HT-29 (cell line): Measurements from ENCODE around the gene CARD9. TPM values are rescaled to one million over a fixed set of nuclear protein-coding genes. Genes with fewer than 3 reads are reported as not detected.
"Not testable (repeated sequence)": the region's sequence is repeated elsewhere in the genome, so short reads cannot be mapped to it uniquely, and the experiment has no call there.

Experiments used
- DNase-seq: peaks from one replicate; pipeline ENCODE4 v3.0.0-alpha.2; 2015; ENCODE audit warnings: low spot score
- total RNA-seq: library from RNA; depleted of rRNA; stranded (reverse); fragments of >200 nt; shearing (Covaris generic); gene quantifications from 2 replicates; pipeline ENCODE4 v1.2.3, GENCODE V29; 2014; rRNA removed

Gene CARD9
- total RNA-seq, 1 experiment from 2014 or later = 98.9 TPM

DNA sequence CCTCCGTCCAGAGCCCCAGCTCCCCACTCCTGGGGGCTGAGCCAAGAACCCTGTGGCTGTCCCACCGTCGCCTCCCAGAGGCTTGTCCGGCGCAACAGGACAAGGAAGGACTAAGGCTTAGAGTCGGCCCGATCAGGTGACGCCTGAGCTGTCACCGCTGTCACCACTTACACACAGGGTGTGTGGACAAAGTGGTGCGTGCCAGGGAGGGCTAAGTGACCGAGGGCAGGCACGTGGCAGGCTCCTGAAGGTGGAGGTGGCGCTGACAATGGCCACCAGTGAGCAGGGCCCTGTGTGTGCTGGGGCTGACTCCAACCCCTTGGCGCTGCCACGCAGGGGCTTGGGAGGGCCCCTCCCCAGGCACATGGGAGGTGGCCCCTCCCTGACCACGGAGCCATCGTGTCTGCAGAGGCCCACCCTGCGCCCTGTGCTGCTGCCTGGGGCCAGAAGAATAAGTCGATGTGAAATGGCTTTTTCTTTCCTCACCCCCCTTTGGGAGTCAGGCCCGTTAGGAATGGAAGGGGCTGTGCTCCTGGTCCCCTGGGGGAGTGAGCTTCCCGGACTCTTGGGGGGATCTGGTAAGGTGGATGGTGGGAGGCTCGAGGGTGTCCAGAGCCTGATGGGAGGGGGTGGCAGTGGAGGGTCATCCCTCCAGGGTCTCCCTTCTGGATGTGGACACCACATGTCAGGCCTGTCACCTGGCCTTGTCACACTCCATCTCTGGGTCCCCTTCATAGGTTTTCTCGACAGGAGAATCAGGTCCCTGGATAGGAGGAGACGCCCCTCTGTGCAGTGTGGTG, 48.8 kb downstream of the CARD9 start:
- DNase-seq = no peak

DNA sequence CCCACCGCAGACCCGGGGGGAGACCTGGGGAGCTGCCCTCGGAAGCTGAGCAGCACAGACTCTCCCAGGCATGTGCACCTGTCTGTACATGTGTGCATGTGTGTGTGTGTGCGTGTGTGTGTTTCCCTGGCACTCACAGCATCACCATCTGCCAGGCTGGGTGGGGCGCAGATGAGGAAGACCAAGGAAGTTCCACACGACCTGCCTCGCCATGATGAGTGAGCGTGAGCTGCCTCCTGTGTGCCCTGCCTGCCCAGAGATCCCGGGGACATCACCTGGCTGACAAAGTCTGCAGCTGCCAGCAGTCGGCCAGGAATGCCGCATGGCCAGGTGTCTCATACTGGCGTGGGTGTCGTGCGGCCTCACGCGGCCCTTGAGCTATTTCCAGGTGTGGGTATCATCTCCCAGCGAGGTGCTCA, 50.1 kb downstream of the CARD9 start:
- DNase-seq = no peak

GRCh38 chr9:136322756-136323330, 50.6 kb downstream of the CARD9 start:
- DNase-seq = no peak

DNA sequence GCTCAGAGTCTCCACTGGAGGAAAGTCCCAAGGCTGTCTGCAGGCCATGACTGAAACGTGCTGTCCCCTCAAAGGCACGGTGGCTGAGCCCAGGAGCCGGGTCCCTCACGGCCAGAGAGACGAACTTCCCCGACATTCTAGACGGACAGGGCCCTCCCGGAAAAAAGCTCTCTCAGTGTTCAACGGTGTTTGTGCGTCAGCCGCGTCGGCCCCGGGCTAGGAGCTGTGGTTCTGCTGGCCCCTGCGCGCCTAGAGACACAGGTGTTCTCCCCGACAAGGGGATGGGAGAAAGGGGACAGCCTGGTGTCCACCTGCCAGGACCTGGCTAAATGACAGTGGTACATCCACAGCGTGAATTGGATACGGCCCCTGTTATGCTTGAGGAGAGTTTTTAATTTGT, 51.9 kb downstream of the CARD9 start:
- DNase-seq = no peak

DNA sequence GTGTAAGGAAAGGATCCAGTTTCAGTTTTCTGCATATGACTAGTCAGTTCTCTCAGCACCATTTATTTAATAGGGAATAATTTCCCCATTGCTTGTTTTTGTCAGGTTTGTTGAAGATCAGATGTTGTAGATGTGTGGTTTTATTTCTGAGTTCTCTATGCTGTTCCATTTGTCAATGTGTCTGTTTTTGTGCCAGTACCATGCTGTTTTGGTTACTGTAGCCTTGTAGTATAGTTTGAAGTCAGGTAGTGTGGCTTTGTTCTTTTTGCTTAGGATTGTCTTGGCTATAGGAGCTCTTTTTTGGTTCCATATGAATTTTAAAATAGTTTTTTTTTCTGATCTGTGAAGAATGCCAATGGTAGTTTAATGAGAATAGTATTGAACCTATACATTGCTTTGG, 52.5 kb downstream of the CARD9 start:
- not testable (repeated sequence) for DNase-seq

- not testable (repeated sequence) for DNase-seq
These were observed 53.5 kb downstream of the CARD9 start for GRCh38 chr9:136319955-136320354.

DNA sequence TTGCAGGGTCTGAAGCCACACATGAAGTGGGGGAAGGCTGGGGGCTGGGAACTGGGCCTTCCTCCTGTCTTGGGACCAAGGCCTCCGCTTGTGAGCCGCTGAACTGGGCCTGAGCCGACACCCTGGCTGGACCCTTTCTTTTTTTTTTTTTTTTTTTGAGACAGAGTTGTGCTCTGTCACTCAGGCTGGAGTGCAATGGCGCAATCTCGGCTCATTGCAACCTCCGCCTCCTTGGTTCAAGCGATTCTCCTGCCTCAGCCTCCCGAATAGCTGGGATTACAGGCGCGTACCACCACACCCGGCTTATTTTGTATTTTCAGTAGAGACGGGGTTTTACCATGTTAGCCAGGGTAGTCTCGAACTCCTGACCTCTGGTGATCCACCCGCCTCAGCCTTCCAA, 54.2 kb downstream of the CARD9 start:
- DNase-seq = not testable (repeated sequence)

DNA sequence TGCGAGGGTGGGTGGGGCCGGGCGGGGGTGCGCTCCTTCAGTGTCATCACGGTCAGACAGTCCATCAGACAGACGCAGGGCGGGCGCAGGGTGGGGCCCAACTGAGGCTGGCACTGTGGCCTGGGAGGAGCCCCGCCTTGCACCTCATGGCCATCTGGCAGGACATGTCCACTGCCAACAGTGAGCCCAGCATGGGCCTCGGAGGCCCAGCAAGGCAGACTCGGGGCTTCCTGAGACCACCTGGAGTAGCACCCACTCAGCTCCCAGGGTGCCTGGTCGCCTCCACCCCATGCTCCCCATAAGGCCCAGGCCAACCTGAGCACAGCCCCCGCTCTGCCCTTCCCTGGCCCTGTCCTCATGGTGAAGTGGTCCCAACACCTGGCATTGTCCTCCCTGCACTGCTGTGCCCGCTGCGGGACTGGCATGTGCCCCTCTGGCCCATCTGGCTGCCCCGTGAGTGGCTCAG, 54.7 kb downstream of the CARD9 start:
- DNase-seq = no peak

DNA sequence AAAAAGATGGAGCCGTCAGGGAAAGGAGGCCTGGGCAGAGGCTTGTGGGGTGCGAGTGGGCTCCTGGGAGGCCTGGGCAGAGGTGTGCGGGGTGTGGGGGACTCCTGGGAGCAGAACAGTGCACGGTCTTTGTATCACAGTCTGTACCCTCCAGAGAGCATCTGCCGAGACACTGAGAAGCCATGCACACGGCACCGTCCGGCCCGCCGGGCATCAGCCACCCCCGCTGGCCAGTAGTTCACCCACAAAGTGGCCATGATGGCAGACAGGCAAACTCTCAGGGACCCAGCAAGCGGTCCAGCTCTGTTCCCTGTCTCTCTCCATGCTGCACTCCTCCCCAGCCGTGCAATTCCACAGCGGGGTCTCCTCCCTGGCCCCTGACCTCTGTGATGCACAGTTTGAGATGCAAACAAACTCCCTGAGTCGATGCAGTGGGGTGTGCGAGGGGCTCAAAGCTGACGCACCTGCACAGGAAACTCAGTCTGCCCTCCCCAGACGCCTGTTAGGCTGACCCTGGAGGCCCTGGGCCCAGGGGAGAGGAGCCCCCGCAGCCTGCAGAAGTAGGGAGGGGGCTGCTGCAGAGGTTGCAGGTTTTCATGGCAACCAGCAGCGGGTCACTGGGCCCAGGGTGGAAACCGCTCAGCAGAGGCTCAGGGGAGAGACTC, 55.2 kb downstream of the CARD9 start:
- no peak for DNase-seq

GRCh38 chr9:136317695-136318094, 55.8 kb downstream of the CARD9 start:
- no peak for DNase-seq

- no peak for DNase-seq
These were observed 56.4 kb downstream of the CARD9 start for GRCh38 chr9:136316896-136317676.

DNA sequence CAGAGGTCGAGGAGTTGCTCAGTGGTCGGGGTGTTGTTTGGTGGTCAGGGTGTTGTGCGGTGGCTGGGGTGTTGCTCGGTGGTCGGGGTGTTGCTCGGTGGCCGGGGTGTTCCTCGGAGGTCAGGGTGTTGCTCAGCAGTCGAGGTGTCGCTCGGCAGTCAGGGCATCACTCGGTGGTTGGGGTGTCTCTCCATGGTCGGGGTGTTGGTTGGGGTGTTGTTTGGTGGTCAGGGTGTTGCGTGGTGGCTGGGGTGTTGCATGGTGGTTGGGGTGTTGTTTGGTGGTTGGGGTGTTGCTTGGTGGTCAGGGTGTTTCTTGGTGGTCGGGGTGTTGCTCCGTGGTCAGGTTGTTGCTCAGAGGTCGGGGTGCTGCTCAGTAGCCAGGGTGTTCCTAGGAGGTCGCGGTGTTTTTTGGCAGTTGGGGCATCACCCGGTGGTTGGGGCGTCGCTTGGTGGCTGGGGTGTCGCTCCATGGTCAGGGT, 57.2 kb downstream of the CARD9 start:
- no peak for DNase-seq

DNA sequence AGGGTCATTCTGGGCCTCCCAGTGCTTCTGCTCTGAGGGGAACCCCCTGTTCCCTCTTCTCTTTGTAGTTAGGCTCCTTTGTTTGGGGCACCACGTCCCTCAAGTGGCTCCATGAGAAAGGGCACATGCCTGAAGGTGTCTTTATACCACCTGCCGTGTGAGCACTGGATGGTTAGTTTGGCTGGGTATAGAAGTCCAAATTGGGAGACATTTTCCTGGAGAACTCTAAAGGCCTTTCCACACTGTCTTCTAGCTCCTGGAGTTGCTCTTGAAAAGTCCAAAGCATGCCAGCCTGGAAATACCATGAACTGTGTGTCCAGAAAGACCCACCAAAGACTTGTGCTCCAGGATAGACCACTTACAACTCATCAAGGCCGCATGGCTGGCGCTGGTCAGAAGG, 58.5 kb downstream of the CARD9 start:
- DNase-seq = no peak

GRCh38 chr9:136314056-136314416, 59.4 kb downstream of the CARD9 start:
- DNase-seq = no peak

Other genes starting within 250 kb of the CARD9 start
- not detected in 2 replicates for gene LHX3, start 168.5 kb downstream of the CARD9 start, total RNA-seq
- 31.7 and 34.5 TPM in 2 replicates for gene QSOX2, start 127.9 kb downstream of the CARD9 start, total RNA-seq
- 2.5 TPM in 2 replicates for gene CCDC187, start 69.6 kb downstream of the CARD9 start, total RNA-seq
- gene GPSM1, start 46.1 kb downstream of the CARD9 start, total RNA-seq = 1.4 TPM in 2 replicates
- 78.9 and 82.3 TPM in 2 replicates for gene DNLZ, start 9.9 kb downstream of the CARD9 start, total RNA-seq
- 19.0 and 21.0 TPM in 2 replicates for gene SNAPC4, start 26.5 kb upstream of the CARD9 start, total RNA-seq
- 178 and 196 TPM in 2 replicates for gene ENTR1, start 36.9 kb upstream of the CARD9 start, total RNA-seq
- 147 and 152 TPM in 2 replicates for gene PMPCA, start 37.0 kb upstream of the CARD9 start, total RNA-seq
- gene INPP5E, start 66.2 kb upstream of the CARD9 start, total RNA-seq = 15.9 and 16.4 TPM in 2 replicates
- 37.9 and 43.5 TPM in 2 replicates for gene SEC16A, start 109.4 kb upstream of the CARD9 start, total RNA-seq
- 39.8 and 57.7 TPM in 2 replicates for gene NOTCH1, start 172.4 kb upstream of the CARD9 start, total RNA-seq